H1 (cell line): Measurements from ENCODE around the gene ABCC6. TPM values are rescaled to one million over a fixed set of nuclear protein-coding genes. Genes with fewer than 3 reads are reported as not detected.

Experiments
- GABPA ChIP-seq: IDR thresholded peaks from 2 replicates; pipeline ENCODE4 v1.6.1; 2011; ENCODE audit warnings: mild to moderate bottlenecking, low read length, moderate library complexity, borderline replicate concordance; ENCODE audit not compliant: insufficient read depth
- RNF2 ChIP-seq: fragments of 200-900, 300-1000 bp; sonication (generic); IDR thresholded peaks from 2 replicates; pipeline ENCODE4 v1.7.1; 2016; ENCODE audit warnings: borderline replicate concordance, low read depth, mild to moderate bottlenecking, antibody characterized with exemption, low read length; ENCODE audit not compliant: poor library complexity, severe bottlenecking; ENCODE audit errors: missing control alignments
- USF2 ChIP-seq: IDR thresholded peaks from 2 replicates; pipeline ENCODE4 v1.6.1; 2011; ENCODE audit warnings: low read length, improper control_type of control experiment
- polyA plus RNA-seq, 7 experiments: library from polyadenylated mRNA; depleted of rRNA in 3 of 7; stranded (reverse) in 5 of 7; unstranded in 2 of 7; fragments of >200 nt in 5 of 7; fragments of 200-250 nt in 2 of 7; gene quantifications; 1 replicate in 5 of 7; 2 replicates in 1 of 7; 4 replicates in 1 of 7; pipeline versions ENCODE4 v1.2.1 to v1.2.3, GENCODE V29; 2011 to 2013; ENCODE audit warnings: missing spikeins in 2 of 7, mixed read lengths in 2 of 7
- total RNA-seq: library from RNA; stranded (reverse); fragmentation: NEBNext Ultra II Directional; extraction: Animal tissue kit (Norgen Biotek cat#: 25700); gene quantifications from 2 replicates; pipeline ENCODE4 v1.2.1, GENCODE V29; 2021

The ABCC6 gene
- total and polyA plus RNA-seq, 2 of the 8 experiments (the other 6 are each of a cell fraction or from before 2014, with no cell fraction given): 1.6 to 1.8 TPM

GRCh38 chr16:16172991-16173390 is 50.3 kb downstream of the ABCC6 start (continued):
- TF ChIP-seq USF2 (no peak), RNF2 (no peak), GABPA (no peak)
